ENCODE measurements around the gene SLC34A3. TPM values are rescaled to one million over a fixed set of nuclear protein-coding genes. Genes with fewer than 3 reads are reported as not detected.

Gene SLC34A3
- polyA plus RNA-seq, 1 experiment, result not detected

- CTCF ChIA-PET, result interaction anchor here (0.8 kb wide), 1 partner anchor 37 kb away, joined by 5 read pairs; no protein-coding TSS in a partner anchor
Observed at GRCh38 chr9:137199411-137200121, 31.1 kb upstream of the SLC34A3 start.

GRCh38 chr9:137200311-137201204 is 30.1 kb upstream of the SLC34A3 start, which contains the start of gene TPRN:
TSS of gene TPRN (minus strand) at chr9:137200741. CDS start at chr9:137200711, 30 bp downstream.
- no peak within 1 kb of the TSS for H3K27ac ChIP-seq (ENCODE audit: low read depth, low read length)
- ChIA-PET POLR2A (interaction anchor here (0.5 to 1.8 kb wide), 12 partner anchors 12 to 326 kb away, joined by 3 to 38 read pairs (median 6); partner anchors contain the start of genes ANAPC2, MAN1B1, SSNA1 and TUBB4B), CTCF (interaction anchor here (1.2 to 1.5 kb wide), 2 partner anchors 12 to 36 kb away, joined by 6 read pairs; partner anchors contain the start of genes ANAPC2 and SSNA1)
- TF ChIP-seq CTCF (IDR thresholded peaks at IDR 0.05; ENCODE audit: low read depth, low read length), result no peak
- peak; percentile 94 for DNase-seq (ENCODE audit: low read depth, low spot score)
- H3K9me3 ChIP-seq (ENCODE audit: control insufficient read depth, insufficient read depth, low read length), result no peaks in the 10 kb centered on the region; the same call in 1 of the 2 replicates
- peak within 1 kb of the TSS; percentile 77 for H3K4me3 ChIP-seq (ENCODE audit: low read depth, low read length)
- no peaks in the 10 kb centered on the region for H3K27me3 ChIP-seq (ENCODE audit: control insufficient read depth, insufficient read depth, low read length)

More at GRCh38 chr9:137199411-137200121, 31.1 kb upstream of the SLC34A3 start:
- no peak overlapping the region for H3K27ac ChIP-seq (ENCODE audit: low read depth, low read length)
- no peak for TF ChIP-seq CTCF (IDR thresholded peaks at IDR 0.05; ENCODE audit: low read depth, low read length)
- POLR2A ChIA-PET, result interaction anchor here (0.6 to 2.4 kb wide), 4 partner anchors 10 to 68 kb away, joined by 3 to 13 read pairs (median 6); partner anchors contain the start of gene TUBB4B
- no peaks in the 10 kb centered on the region; the same call in 1 of the 2 replicates for H3K9me3 ChIP-seq (ENCODE audit: control insufficient read depth, insufficient read depth, low read length)
- no peaks in the 10 kb centered on the region for H3K27me3 ChIP-seq (ENCODE audit: control insufficient read depth, insufficient read depth, low read length)
- DNase-seq (ENCODE audit: low read depth, low spot score), result no peak
- H3K4me3 ChIP-seq (ENCODE audit: low read depth, low read length), result peak overlapping the region; percentile 56

- no peak for DNase-seq (ENCODE audit: low read depth, low spot score)
- Histone ChIP-seq H3K27me3 (ENCODE audit: control insufficient read depth, insufficient read depth, low read length) (no peaks in the 10 kb centered on the region), H3K4me3 (ENCODE audit: low read depth, low read length) (peak overlapping the region; percentile 77), H3K27ac (ENCODE audit: low read depth, low read length) (no peak overlapping the region), H3K9me3 (ENCODE audit: control insufficient read depth, insufficient read depth, low read length) (no peaks in the 10 kb centered on the region; the same call in 1 of the 2 replicates)
- ChIA-PET POLR2A (interaction anchor here (0.5 to 1.8 kb wide), 12 partner anchors 12 to 326 kb away, joined by 3 to 38 read pairs (median 6); partner anchors contain the start of genes ANAPC2, MAN1B1, SSNA1 and TUBB4B), CTCF (interaction anchor here (1.2 to 1.5 kb wide), 2 partner anchors 12 to 35 kb away, joined by 6 read pairs; partner anchors contain the start of genes ANAPC2 and SSNA1)
- TF ChIP-seq CTCF (IDR thresholded peaks at IDR 0.05; ENCODE audit: low read depth, low read length), result no peak
Observed at GRCh38 chr9:137201205-137201868, 29.4 kb upstream of the SLC34A3 start.

GRCh38 chr9:137202966-137203365 is 27.7 kb upstream of the SLC34A3 start:
- Histone ChIP-seq H3K4me3 (ENCODE audit: low read depth, low read length) (no peak overlapping the region), H3K27me3 (ENCODE audit: control insufficient read depth, insufficient read depth, low read length) (no peaks in the 10 kb centered on the region), H3K9me3 (ENCODE audit: control insufficient read depth, insufficient read depth, low read length) (no peaks in the 10 kb centered on the region; the same call in 1 of the 2 replicates), H3K27ac (ENCODE audit: low read depth, low read length) (no peak overlapping the region)
- TF ChIP-seq CTCF (IDR thresholded peaks at IDR 0.05; ENCODE audit: low read depth, low read length), result no peak
- DNase-seq (ENCODE audit: low read depth, low spot score), result no peak
- CTCF ChIA-PET, result interaction anchor here (1.3 kb wide), 1 partner anchor 33 kb away, joined by 3 read pairs; no protein-coding TSS in a partner anchor
- POLR2A ChIA-PET, result no interaction called here

Measured in AG04450 (cell line).